Spleen (tissue), 7 donors: ENCODE results near the gene TTC7B.

ENCODE experiments used
- POLR2A ChIP-seq, 3 donors: fragments of 450-650 bp; IDR thresholded peaks; one replicate each; pipeline ENCODE4 v1.5.1; 2017; ENCODE audit warnings: antibody characterized with exemption in 3 of 3, mild to moderate bottlenecking in 1 of 3
- TF ChIP-seq, protein P1 (sequence below), 11 experiments: fragments of 200-600 bp in 7 of 11; fragments of 450-650 bp in 4 of 11; sonication (generic) in 4 of 11; IDR thresholded peaks in 8 of 11; conservative IDR thresholded peaks in 3 of 11; 1 replicate in 7 of 11; 2 replicates in 4 of 11; pipeline versions ENCODE4 v1.4.0 to v1.8.0; 2016 to 2021; ENCODE audit warnings: antibody characterized with exemption in 11 of 11, inconsistent platforms in 4 of 11, mild to moderate bottlenecking in 1 of 11
- donor health status: DM: no; HTN: no; CAD: no; lungs with moderate emphysema.
- donor health status: DM: no; HTN: no; CAD: no.
- donor health status: DM: no; HTN: no; CAD: no.

DNA sequence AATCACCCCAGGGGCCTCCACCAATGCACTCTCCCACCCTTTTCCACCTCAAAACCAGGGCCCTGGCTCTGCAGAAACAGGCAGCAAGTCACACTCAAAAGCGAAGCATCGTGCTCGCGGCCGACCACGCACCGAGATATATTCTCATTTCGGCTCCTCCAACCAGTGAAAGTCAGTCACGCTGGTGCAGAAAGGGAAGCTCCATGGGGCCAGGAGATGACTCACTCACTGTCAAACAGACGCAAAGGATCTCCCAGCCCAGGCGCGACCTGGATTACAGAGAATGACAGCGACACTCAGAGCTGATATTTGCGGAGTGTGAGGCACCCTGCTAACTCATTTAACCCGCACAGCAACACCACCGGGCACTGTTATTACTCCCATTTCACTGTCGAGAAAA lies 245.8 kb downstream of the TTC7B start:
- TF ChIP-seq, protein P1, sequence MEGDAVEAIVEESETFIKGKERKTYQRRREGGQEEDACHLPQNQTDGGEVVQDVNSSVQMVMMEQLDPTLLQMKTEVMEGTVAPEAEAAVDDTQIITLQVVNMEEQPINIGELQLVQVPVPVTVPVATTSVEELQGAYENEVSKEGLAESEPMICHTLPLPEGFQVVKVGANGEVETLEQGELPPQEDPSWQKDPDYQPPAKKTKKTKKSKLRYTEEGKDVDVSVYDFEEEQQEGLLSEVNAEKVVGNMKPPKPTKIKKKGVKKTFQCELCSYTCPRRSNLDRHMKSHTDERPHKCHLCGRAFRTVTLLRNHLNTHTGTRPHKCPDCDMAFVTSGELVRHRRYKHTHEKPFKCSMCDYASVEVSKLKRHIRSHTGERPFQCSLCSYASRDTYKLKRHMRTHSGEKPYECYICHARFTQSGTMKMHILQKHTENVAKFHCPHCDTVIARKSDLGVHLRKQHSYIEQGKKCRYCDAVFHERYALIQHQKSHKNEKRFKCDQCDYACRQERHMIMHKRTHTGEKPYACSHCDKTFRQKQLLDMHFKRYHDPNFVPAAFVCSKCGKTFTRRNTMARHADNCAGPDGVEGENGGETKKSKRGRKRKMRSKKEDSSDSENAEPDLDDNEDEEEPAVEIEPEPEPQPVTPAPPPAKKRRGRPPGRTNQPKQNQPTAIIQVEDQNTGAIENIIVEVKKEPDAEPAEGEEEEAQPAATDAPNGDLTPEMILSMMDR (IDR thresholded peaks at IDR 0.05 in 8 of 11, conservative IDR thresholded peaks at IDR 0.05 in 3 of 11), result no peak
- no peak for TF ChIP-seq POLR2A (IDR thresholded peaks at IDR 0.05)
